Activated CD4-positive, alpha-beta T cell treated with anti-CD3 and anti-CD28 coated beads for 36 hours (primary cell): Measurements from ENCODE around the gene LAMC2. TPM values are rescaled to one million over a fixed set of nuclear protein-coding genes. Genes with fewer than 3 reads are reported as not detected.

Experiments
- ATAC-seq: fragments of 200-7000 bp; cut with Tn5 transposase; one replicate; pipeline ENCODE4 v1.10.0; 2021; ENCODE audit warnings: mild to moderate bottlenecking, moderate library complexity
- CTCF ChIA-PET: fragments of 350-600 bp; sonication (Branson Sonifier 250); formaldehyde crosslinking; loops from one replicate; lab custom pipeline; 2021; ENCODE audit warnings: antibody characterized with exemption; lab: Charles Lee
- POLR2A ChIA-PET: fragments of 350-600 bp; sonication (Branson Sonifier 250); formaldehyde crosslinking; loops from one replicate; lab custom pipeline; 2021; ENCODE audit warnings: antibody characterized with exemption, inconsistent platforms; lab: Charles Lee
- DNase-seq: peaks from one replicate; pipeline ENCODE4 v3.0.0-alpha.2; 2020
- H3K27ac Mint-ChIP-seq: one replicate; pipeline ENCODE4 v1.8.0; 2021; ENCODE audit warnings: mixed read lengths
- H3K27me3 Mint-ChIP-seq: one replicate; pipeline ENCODE4 v1.8.0; 2021; ENCODE audit warnings: mixed read lengths
- H3K36me3 Mint-ChIP-seq: one replicate; pipeline ENCODE4 v1.8.0; 2021; ENCODE audit warnings: low read depth, mixed read lengths
- H3K4me1 Mint-ChIP-seq: one replicate; pipeline ENCODE4 v1.8.0; 2021; ENCODE audit warnings: mixed read lengths
- H3K4me3 Mint-ChIP-seq: one replicate; pipeline ENCODE4 v1.8.0; 2021; ENCODE audit warnings: mild to moderate bottlenecking, moderate library complexity, mixed read lengths
- H3K9me3 Mint-ChIP-seq: one replicate; pipeline ENCODE4 v1.8.0; 2021; ENCODE audit warnings: low read depth, mixed read lengths
- intact Hi-C, 2 experiments: fragments of 100-400 bp; cut with DNase I in 1 of 2; cut with micrococcal nuclease in 1 of 2; formaldehyde crosslinking; loops; one replicate each; pipeline versions ENCODE4 v1.14.2 to v1.15.1; 2022 to 2024; cut with DNase I, micrococcal nuclease
- total RNA-seq, 2 experiments: library from RNA; stranded (reverse); gene quantifications; one replicate each; pipeline ENCODE4 v1.2.3, GENCODE V29; 2021

Gene LAMC2
- total RNA-seq, 2 experiments from 2014 or later = 0.21 to 0.91 TPM

DNA sequence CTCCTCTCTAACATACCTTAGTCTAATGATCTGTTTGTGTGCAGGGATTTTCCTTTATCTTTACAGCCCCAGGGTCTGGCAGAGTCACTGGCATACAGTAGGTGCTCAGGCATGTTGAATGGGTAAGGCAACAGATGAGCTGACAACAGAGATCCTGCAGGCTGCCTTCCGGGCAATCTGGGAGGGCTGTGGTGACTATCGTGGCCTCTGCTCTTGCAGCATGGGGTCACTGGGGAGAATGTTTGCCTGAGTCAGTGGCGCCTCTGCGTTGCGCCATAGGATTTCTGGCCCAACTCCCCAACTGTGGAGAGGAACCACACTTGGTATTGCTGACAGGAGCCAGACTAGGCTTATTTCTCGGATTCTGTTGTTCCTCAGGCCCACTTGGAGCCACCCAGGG lies 93.8 kb downstream of the LAMC2 start:
- H3K36me3 Mint-ChIP-seq = no peaks in the 10 kb centered on the region
- no peak for DNase-seq
- H3K9me3 Mint-ChIP-seq = no peaks in the 10 kb centered on the region
- H3K4me3 Mint-ChIP-seq = no peak overlapping the region
- CTCF ChIA-PET = interaction anchor here (1.0 to 2.1 kb wide), 2 partner anchors 27 to 71 kb away, joined by 3 to 5 read pairs; no protein-coding TSS in a partner anchor
- peaks cover 7% of the 10 kb centered on the region for H3K27me3 Mint-ChIP-seq
- intact Hi-C loops = loop anchor here (2.0 to 10.0 kb wide), 5 partner anchors 185 to 637 kb away; no protein-coding TSS in a partner anchor
- H3K27ac Mint-ChIP-seq = no peak overlapping the region
- no peak for ATAC-seq
- no peaks in the 10 kb centered on the region for H3K4me1 Mint-ChIP-seq
- POLR2A ChIA-PET = no interaction called here

DNA sequence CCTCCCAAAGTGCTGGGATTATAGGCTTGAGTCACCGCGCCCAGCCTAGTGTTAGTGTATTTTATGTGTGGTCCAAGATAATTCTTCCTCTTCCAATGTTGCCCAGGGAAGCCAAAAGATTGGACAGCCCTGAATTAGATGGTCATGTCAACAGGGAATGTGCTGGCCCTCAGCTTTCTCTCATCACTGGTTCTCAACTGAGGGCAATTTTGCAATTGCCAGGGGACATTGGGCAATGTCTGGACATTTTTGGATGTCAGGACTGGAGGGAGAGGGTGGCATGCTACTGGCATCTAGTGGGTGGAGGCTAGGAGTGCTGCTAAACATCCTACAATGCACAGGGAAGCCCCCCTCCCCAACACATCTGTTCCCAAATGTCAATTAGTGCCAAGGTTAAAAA lies 95.0 kb downstream of the LAMC2 start:
- Mint-ChIP-seq H3K27ac (no peak overlapping the region), H3K9me3 (no peaks in the 10 kb centered on the region), H3K27me3 (peaks cover 7% of the 10 kb centered on the region), H3K36me3 (no peaks in the 10 kb centered on the region), H3K4me1 (no peaks in the 10 kb centered on the region), H3K4me3 (no peak overlapping the region)
- DNase-seq (no peak), ATAC-seq (no peak)
- ChIA-PET CTCF (interaction anchor here (0.6 to 2.2 kb wide), 8 partner anchors 8 to 318 kb away, joined by 3 to 9 read pairs (median 3); no protein-coding TSS in a partner anchor), POLR2A (no interaction called here)
- intact Hi-C loops = loop anchor here (1.0 to 10.0 kb wide), 8 partner anchors 184 to 636 kb away; no protein-coding TSS in a partner anchor

DNA sequence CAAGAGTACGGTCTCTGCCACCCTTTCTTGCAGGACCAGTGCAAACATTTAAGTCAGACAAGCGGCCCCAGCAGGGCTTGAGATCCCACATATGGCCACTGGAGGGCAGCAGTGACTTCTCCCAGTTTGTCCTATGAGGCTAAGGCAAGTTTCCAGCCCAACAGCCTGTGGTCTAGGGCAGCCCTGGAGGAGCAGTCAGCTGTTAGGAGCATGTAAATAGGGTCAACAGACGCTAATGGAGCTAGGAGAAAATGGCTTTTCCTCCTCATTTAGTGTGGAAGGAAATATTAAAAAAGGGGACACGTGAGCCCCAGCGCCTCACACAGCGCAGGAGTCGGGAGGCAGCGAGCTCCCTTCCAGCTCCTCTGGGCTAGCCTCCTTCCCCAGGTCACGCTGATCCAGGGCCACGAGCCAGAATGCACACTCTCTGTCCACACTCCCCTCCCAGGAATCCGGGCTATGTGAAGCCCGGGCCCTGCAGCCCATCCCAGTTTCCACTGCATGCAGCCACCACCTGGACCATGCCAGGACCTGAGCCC lies 95.6 kb downstream of the LAMC2 start:
- no peaks in the 10 kb centered on the region for H3K4me1 Mint-ChIP-seq
- no peak overlapping the region for H3K4me3 Mint-ChIP-seq

GRCh38 chr1:183282101-183282855 lies 96.2 kb downstream of the LAMC2 start:
- intact Hi-C loops = loop anchor here (5.0 to 10.0 kb wide), 3 partner anchors 183 to 405 kb away; no protein-coding TSS in a partner anchor
- Mint-ChIP-seq H3K9me3 (no peaks in the 10 kb centered on the region), H3K4me3 (no peak overlapping the region), H3K4me1 (no peaks in the 10 kb centered on the region), H3K27me3 (peaks cover 7% of the 10 kb centered on the region), H3K27ac (no peak overlapping the region), H3K36me3 (no peaks in the 10 kb centered on the region)
- DNase-seq (no peak), ATAC-seq (no peak)
- ChIA-PET CTCF (interaction anchor here (0.6 to 2.2 kb wide), 14 partner anchors 8 to 402 kb away, joined by 3 to 9 read pairs (median 3); no protein-coding TSS in a partner anchor), POLR2A (no interaction called here)

More for the DNA sequence above, 95.6 kb downstream of the LAMC2 start:
- H3K9me3 Mint-ChIP-seq = no peaks in the 10 kb centered on the region
- peak; percentile 86 for DNase-seq
- ChIA-PET POLR2A (no interaction called here), CTCF (interaction anchor here (0.6 to 2.2 kb wide), 11 partner anchors 8 to 319 kb away, joined by 3 to 9 read pairs (median 3); no protein-coding TSS in a partner anchor)
- H3K27me3 Mint-ChIP-seq = peaks cover 7% of the 10 kb centered on the region
- no peak overlapping the region for H3K27ac Mint-ChIP-seq
- no peaks in the 10 kb centered on the region for H3K36me3 Mint-ChIP-seq
- ATAC-seq = peak; percentile 86
- intact Hi-C loops = loop anchor here (1.0 to 10.0 kb wide), 8 partner anchors 183 to 635 kb away; no protein-coding TSS in a partner anchor

- DNase-seq (no peak), ATAC-seq (no peak)
- no peaks in the 10 kb centered on the region for H3K4me1 Mint-ChIP-seq
- no peak overlapping the region for H3K4me3 Mint-ChIP-seq
- POLR2A ChIA-PET = no interaction called here
- CTCF ChIA-PET = interaction anchor here (0.7 to 2.2 kb wide), 4 partner anchors 10 to 23 kb away, joined by 3 to 9 read pairs (median 4); no protein-coding TSS in a partner anchor
- intact Hi-C loops = loop anchor here (5.0 to 10.0 kb wide), 3 partner anchors 182 to 404 kb away; no protein-coding TSS in a partner anchor
- H3K27ac Mint-ChIP-seq = no peak overlapping the region
- H3K27me3 Mint-ChIP-seq = peaks cover 7% of the 10 kb centered on the region
- no peaks in the 10 kb centered on the region for H3K9me3 Mint-ChIP-seq
- H3K36me3 Mint-ChIP-seq = no peaks in the 10 kb centered on the region
Measured at GRCh38 chr1:183283286-183283685, 97.2 kb downstream of the LAMC2 start.

- no peak for DNase-seq
- Mint-ChIP-seq H3K36me3 (no peaks in the 10 kb centered on the region), H3K9me3 (no peaks in the 10 kb centered on the region), H3K4me3 (no peak overlapping the region), H3K27ac (no peak overlapping the region), H3K27me3 (peaks cover 7% of the 10 kb centered on the region), H3K4me1 (no peaks in the 10 kb centered on the region)
- ChIA-PET CTCF (no interaction called here), POLR2A (no interaction called here)
- intact Hi-C loops = loop anchor here (5.0 to 10.0 kb wide), 3 partner anchors 181 to 403 kb away; no protein-coding TSS in a partner anchor
- ATAC-seq = no peak
Measured at GRCh38 chr1:183284086-183284485, 98.0 kb downstream of the LAMC2 start.

DNA sequence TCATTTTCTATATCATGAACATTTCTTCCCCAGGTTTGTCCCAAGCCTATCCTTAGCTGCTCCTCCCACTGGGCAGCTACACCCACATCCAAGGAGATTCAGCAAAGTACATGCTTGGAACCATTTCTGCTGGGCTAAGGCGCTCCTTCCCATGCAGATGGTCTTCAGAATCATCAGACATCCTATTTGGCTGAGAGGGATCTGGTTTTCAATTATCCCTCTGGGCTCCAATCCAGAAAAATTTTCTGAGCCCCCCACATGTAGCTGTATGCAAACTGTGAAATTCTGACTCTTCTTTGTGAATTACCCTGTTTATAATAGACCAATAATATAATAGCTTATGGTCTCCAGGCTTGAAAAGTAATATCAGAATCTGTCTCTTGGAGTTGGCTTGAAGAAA lies 99.2 kb downstream of the LAMC2 start:
- Mint-ChIP-seq H3K27me3 (peaks cover 7% of the 10 kb centered on the region), H3K36me3 (no peaks in the 10 kb centered on the region), H3K4me3 (no peak overlapping the region), H3K27ac (no peak overlapping the region), H3K4me1 (no peaks in the 10 kb centered on the region), H3K9me3 (no peaks in the 10 kb centered on the region)
- ChIA-PET CTCF (no interaction called here), POLR2A (no interaction called here)
- no peak for DNase-seq
- intact Hi-C loops = loop anchor here in 1 of 2 experiments (10.0 kb wide), 1 partner anchor 180 kb away; no protein-coding TSS in a partner anchor
- no peak for ATAC-seq

GRCh38 chr1:183285746-183286145 lies 99.7 kb downstream of the LAMC2 start:
- H3K36me3 Mint-ChIP-seq = no peaks in the 10 kb centered on the region
- H3K4me1 Mint-ChIP-seq = no peaks in the 10 kb centered on the region
- ATAC-seq (no peak), DNase-seq (no peak)
- ChIA-PET CTCF (no interaction called here), POLR2A (no interaction called here)
- no peak overlapping the region for H3K27ac Mint-ChIP-seq
- H3K27me3 Mint-ChIP-seq = peaks cover 7% of the 10 kb centered on the region
- intact Hi-C loops = loop anchor here in 1 of 2 experiments (10.0 kb wide), 1 partner anchor 179 kb away; no protein-coding TSS in a partner anchor
- H3K4me3 Mint-ChIP-seq = no peak overlapping the region
- no peaks in the 10 kb centered on the region for H3K9me3 Mint-ChIP-seq

GRCh38 chr1:183287191-183287675 lies 101.2 kb downstream of the LAMC2 start:
- CTCF ChIA-PET = interaction anchor here (0.7 kb wide), 1 partner anchor 179 kb away, joined by 3 read pairs; no protein-coding TSS in a partner anchor
- intact Hi-C loops = loop anchor here in 1 of 2 experiments (10.0 kb wide), 1 partner anchor 178 kb away; no protein-coding TSS in a partner anchor
- H3K4me3 Mint-ChIP-seq = no peak overlapping the region

DNA sequence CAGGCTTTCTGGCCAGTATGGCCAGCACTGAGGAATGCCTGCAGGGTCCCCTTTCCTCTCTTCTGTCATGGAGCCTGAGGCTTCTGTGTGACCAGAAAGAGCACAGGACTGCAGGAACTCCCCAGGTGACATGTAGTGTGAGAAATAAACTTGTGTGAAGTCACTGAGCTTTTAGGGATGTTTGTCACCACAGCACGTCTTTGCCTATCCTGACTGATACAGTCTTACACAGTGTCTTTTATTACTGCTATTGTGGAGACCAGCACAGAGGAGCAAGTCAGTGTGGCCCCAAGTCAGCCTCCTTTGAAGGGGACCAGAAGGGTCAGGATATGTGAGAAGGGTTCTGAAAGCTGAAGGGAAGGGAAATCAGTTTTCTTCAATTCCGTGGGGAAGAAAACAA lies 102.5 kb downstream of the LAMC2 start:
- DNase-seq (no peak), ATAC-seq (no peak)
- Mint-ChIP-seq H3K4me1 (no peaks in the 10 kb centered on the region), H3K4me3 (no peak overlapping the region), H3K27ac (no peak overlapping the region), H3K27me3 (peaks cover 3% of the 10 kb centered on the region), H3K36me3 (no peaks in the 10 kb centered on the region), H3K9me3 (no peaks in the 10 kb centered on the region)
- intact Hi-C loops = loop anchor here in 1 of 2 experiments (10.0 kb wide), 1 partner anchor 176 kb away; no protein-coding TSS in a partner anchor
- ChIA-PET POLR2A (no interaction called here), CTCF (interaction anchor here (0.7 kb wide), 1 partner anchor 28 kb away, joined by 3 read pairs; no protein-coding TSS in a partner anchor)

More at GRCh38 chr1:183287191-183287675, 101.2 kb downstream of the LAMC2 start:
- H3K9me3 Mint-ChIP-seq = no peaks in the 10 kb centered on the region
- no peak for ATAC-seq
- POLR2A ChIA-PET = no interaction called here
- H3K4me1 Mint-ChIP-seq = no peaks in the 10 kb centered on the region
- no peaks in the 10 kb centered on the region for H3K36me3 Mint-ChIP-seq
- DNase-seq = no peak
- peaks cover 3% of the 10 kb centered on the region for H3K27me3 Mint-ChIP-seq
- H3K27ac Mint-ChIP-seq = no peak overlapping the region

DNA sequence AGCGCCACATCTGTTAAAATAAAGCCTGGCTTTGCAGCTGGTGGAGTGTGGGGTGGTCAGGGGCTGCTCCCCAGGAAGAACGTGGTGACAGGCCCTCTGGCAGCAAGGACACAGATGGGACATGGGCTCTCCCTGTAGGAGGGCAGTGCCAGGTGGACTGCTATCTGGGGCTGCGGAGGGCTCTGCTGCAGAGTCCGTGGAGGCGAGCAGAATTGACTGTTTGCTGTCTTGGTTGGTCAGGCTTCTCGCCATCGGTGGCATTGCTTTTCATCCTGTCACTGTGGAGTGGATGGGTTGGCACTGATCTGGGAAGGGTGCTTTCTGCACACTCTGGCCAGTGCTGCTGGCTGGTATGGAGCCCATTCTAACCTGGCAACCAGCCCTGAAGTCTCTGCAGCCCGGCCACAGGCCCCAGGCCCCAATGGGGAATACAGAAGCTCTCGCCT lies 103.0 kb downstream of the LAMC2 start:
- ATAC-seq (no peak), DNase-seq (no peak)
- no peak overlapping the region for H3K27ac Mint-ChIP-seq
- no peaks in the 10 kb centered on the region for H3K4me1 Mint-ChIP-seq
- ChIA-PET POLR2A (no interaction called here), CTCF (interaction anchor here (0.6 to 0.7 kb wide), 2 partner anchors 29 to 172 kb away, joined by 3 to 4 read pairs; no protein-coding TSS in a partner anchor)
- no peak overlapping the region for H3K4me3 Mint-ChIP-seq
- H3K27me3 Mint-ChIP-seq = peaks cover 3% of the 10 kb centered on the region
- intact Hi-C loops = loop anchor here in 1 of 2 experiments (10.0 kb wide), 1 partner anchor 176 kb away; no protein-coding TSS in a partner anchor
- H3K36me3 Mint-ChIP-seq = no peaks in the 10 kb centered on the region
- no peaks in the 10 kb centered on the region for H3K9me3 Mint-ChIP-seq
